GM21390 (cell line): Measurements from ENCODE around the gene ARFGAP1.

Source experiments
- ATAC-seq: cut with Tn5 transposase; IDR thresholded peaks from one replicate; pipeline ENCODE4 v1.9.1; 2021; ENCODE audit not compliant: unreplicated experiment

The ARFGAP1 gene

GRCh38 chr20:63272105-63273058 lies at the start of gene ARFGAP1:
ARFGAP1 (plus strand) TSS chr20:63272813; CDS start chr20:63275581, 2,768 bp downstream.
- ATAC-seq: peak; percentile 84

- no peak for ATAC-seq
These were observed 49.3 kb upstream of the ARFGAP1 start for GRCh38 chr20:63223121-63223825.

DNA sequence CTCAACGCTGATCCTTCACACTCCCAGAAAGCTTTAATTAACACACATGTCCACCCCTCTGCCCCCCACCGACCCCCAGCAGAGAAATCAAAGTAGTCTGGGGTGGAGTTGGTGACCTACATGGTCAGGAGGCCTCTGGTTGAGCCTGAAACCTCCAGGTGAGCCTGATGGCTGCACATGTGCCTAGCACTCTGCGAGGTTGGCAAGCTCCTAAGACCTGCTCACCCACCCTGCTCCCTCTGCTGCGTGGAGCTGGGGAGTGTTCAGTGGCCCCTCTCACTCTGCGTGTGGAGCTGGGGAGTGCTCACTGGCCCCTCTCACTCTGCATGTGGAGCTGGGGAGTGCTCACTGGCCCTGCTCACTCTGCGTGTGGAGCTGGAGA lies 48.8 kb upstream of the ARFGAP1 start:
- ATAC-seq: no peak

DNA sequence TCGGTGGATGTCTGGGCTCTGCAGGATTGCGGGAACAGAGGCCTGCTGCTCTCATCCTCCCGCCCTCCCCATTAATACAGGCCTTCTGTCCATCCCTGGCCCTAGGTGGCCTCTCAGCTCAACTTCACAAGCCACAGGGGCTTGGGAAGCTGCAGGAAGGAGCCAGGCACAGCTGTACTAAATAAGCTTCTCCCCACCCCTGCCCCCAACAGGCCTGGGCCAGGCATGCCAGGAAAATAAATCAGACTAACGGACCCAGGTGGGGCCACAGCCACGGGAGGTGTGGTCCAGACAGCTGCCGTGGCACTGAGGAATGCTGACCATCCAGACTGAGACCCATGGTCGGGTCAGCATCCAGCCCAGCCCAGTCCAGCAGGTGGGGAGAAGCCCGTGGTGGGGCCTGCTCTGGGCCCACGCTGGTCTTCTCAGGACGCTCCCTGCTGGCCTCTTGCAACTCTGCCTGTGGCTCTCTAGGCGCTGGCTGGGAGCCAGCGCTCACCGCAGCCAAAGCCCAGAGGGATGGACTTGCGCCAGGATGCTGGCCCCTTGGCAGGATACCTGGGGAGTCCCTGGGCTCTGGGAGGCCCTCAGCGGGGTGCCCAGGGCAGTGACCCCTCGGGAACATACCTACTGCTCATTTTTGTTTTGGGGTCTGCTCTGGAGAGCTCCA lies 48.1 kb upstream of the ARFGAP1 start:
- ATAC-seq: no peak

GRCh38 chr20:63225082-63225454 lies 47.5 kb upstream of the ARFGAP1 start:
- no peak for ATAC-seq

- ATAC-seq: no peak
These were observed 46.3 kb upstream of the ARFGAP1 start for GRCh38 chr20:63226042-63226943.

DNA sequence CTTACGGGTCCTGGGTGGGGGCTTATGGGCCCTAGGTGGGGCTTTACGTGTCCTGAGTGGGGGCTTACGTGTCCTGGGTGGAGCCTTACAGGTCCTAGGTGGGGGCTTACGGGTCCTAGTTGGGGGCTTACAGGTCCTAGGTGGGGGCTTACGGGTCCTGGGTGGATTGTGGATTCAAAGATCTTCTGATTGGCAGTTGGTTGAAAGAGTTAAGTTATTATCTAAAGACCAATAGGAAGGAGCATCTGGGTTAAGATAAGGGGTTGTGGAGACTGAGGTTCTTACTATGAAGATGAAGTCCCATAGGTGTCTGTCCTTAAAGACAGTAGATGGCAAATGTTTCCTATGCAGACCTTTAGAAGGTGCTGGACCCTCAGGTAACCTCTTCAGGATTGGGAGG lies 45.4 kb upstream of the ARFGAP1 start:
- no peak for ATAC-seq

DNA sequence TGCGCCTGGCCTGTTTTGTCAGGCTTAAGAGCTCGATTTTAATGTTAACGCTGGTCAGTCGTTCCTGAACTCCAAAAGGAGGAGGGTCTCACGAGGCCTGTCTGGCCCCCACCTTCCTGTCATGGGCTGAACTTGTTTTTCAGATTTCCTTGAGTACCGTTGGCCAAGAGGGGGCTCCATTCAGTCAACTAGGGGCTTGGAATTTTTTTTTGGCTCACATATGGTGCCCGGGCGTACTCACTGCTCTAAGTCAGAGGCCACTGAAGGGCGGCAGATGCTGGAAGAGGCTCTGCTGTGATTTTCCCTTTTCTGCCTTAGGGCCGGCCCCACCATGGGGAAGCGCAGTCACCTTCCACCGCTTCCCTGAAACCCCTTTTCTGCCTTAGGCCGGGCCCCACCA lies 43.8 kb upstream of the ARFGAP1 start:
- ATAC-seq: no peak

DNA sequence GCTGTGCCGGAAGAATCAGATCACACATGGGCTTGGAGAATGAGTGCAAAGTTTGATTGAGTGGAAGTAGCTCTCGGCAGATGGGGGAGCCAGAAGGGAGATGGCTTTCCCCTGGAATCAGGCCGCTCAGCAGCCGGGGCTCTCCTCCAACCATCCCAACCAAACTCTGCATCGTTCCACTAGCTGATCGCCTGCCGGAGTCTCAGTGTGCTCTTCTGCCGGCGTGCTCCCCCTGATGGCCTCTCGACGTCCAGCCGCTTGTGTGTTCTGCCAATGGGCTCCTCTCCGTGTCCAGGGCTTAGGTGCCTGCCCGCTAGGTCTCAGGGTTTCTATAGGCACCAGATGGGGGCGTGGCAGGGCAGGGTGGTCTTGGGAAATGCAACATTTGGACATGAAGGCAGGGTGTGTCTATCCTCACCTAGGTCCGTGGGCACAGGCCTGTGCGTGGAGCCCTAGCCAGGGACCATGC lies 41.8 kb upstream of the ARFGAP1 start:
- no peak for ATAC-seq

DNA sequence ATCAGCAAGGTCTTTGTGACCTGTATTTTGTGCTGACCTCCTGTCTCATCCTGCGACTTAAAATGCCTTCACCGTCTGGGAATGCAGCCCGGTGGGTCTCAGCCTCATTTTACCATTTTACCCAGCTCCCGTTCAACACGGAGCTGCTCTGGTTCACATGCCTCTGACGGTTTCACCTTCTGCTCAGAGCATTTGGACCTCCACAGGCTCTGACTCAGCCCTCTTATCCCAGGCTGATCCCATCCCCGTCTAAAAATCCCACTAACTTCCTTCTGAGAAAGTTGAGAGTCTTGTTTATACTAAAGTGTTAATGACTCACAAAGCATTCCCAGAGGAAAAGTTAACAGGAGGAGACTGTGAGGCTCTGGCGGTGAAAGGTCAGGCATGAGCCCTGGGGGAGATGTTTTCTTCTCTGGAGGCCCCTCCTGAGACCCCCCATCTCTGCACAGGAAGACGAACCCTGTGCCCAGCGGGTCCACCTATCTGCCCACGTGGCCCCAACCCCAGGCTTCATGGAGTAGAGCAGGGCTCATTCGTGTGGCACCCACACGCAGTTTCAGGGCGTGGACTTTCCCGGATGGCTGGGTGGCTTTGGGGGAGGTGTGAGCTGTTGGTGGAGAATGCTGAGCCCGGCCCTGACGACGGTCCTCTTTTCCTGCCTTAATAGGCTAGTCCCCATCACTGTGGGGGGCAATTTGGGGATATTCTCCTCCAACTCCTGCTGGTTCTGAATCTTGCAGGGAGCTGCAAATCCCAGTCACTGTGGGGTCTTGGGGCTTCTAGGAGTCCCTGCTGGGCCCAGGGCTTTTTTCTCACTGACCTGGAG lies 40.2 kb upstream of the ARFGAP1 start:
- ATAC-seq: no peak

- no peak for ATAC-seq
These were observed 39.6 kb upstream of the ARFGAP1 start for GRCh38 chr20:63233061-63233344.

DNA sequence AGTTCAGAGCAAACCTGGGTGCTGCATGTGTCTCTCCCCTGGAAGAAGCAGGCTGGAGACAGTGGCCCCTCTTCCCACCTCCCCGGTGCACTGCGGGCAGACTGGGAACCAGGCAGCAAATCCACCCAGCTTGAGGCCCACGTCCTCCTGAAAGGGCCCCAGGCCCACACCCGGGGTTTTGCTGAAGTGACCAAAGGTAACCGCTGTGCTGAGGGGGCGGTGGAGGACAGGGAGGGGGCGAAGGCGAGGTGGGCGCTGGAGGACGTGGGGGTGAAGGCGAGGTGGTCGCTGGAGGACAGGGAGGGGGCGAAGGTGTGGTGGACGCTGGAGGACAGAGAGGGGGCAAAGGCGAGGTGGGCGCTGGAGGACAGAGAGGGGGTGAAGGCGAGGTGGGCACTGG lies 38.7 kb upstream of the ARFGAP1 start:
- no peak for ATAC-seq

GRCh38 chr20:63234693-63235398 lies 37.8 kb upstream of the ARFGAP1 start:
- ATAC-seq: no peak

DNA sequence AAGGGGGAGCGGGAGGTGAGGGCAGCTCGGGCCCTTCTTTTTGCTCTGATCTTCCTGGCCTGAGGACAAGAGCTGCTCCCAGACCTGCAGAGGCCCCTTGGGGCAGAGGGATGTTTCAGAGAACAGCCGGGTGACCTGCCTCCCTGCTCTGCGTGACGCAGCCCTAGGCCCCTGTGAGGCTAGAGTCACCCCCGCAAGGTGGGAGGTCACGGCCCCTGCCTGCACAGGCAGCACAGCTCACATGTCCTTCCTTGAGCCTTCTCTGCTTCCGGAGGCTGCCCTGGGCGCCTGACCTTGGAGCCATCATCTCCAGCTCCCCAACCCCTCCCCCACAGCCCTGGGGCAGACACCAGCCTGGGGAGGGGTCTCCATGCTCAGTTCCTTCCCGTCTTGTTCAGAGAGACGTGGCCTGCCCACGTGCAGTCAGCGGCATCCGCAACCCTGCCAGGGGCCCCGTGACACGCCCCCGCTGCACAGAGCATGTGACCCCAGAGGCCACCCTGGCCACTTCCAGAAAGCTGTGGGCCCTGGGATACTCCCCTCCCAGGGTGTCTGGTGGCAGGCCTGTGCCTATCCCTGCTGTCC lies 37.1 kb upstream of the ARFGAP1 start, which contains the start of gene BIRC7:
Gene BIRC7 (plus strand): TSS at position 507 of the 585 bp plus-strand sequence. CDS start 192 bp downstream, outside the sequence.
- no peak for ATAC-seq

GRCh38 chr20:63236116-63236837 lies 36.3 kb upstream of the ARFGAP1 start:
- no peak for ATAC-seq

DNA sequence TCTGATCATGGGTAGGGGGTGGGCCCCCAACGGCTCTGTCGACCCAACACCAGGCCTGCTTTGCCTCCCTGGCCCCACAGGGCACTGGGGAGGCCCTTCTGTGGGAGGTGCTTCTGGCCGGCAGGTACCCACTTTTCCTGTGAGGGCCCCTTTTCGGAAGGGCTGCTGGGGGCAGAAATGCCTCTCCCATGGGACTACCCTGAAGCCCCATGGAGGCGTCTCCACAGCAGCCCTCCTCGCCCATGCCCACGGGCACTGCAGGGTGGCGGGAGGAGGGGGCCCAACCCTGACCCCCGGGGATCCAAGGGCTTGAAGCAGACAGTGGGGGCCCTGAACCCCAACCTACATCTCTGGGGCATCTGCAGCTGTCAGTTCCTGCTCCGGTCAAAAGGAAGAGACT lies 34.6 kb upstream of the ARFGAP1 start:
- no peak for ATAC-seq

DNA sequence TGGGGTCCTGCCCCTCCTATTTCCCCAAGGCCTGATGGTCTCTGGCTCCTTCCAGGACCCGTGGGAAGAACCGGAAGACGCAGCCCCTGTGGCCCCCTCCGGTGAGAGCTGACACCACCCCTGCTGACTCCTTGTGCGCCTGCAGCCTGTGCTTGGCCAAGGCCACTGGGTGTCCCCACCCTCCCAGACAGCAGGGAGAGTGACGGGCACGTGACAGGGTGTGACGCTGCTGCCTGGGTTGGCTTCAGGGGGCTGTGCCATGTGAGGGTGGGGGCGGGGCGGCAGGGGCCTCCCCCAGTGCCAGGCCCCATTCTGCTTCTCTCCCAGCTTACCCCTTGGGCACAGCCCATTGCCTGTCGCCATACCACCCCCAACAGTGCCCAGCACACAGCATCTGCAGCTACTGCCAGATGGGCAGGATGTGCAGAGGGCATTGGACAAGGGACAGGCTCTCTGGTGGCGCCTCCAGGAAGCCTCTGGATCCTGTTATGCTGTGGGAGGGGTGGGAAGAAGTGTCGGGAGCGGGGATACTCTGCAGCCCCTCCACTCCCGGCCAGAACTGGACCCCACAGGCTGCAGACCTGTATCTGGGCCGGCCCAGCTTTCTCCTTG lies 34.0 kb upstream of the ARFGAP1 start:
- no peak for ATAC-seq

DNA sequence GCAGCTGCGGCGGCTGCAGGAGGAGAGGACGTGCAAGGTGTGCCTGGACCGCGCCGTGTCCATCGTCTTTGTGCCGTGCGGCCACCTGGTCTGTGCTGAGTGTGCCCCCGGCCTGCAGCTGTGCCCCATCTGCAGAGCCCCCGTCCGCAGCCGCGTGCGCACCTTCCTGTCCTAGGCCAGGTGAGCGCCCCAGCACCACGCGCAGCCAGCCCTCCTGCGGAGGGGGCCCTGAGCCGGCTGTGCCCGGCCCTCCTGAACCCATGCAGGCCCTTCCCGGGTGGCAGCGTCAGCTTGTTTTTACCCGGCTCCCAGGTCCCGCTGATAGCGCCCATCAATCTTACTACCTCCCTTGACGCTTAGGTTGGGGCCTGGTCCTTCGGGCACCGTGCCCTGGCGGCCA lies 33.2 kb upstream of the ARFGAP1 start:
- ATAC-seq: no peak
